GM21381 (cell line): ENCODE measurements around the gene CDH22.

Experiments
- ATAC-seq: cut with Tn5 transposase; IDR thresholded peaks from one replicate; pipeline ENCODE4 v1.9.1; 2021; ENCODE audit warnings: mild to moderate bottlenecking, moderate library complexity; ENCODE audit not compliant: unreplicated experiment

CDH22 gene

DNA sequence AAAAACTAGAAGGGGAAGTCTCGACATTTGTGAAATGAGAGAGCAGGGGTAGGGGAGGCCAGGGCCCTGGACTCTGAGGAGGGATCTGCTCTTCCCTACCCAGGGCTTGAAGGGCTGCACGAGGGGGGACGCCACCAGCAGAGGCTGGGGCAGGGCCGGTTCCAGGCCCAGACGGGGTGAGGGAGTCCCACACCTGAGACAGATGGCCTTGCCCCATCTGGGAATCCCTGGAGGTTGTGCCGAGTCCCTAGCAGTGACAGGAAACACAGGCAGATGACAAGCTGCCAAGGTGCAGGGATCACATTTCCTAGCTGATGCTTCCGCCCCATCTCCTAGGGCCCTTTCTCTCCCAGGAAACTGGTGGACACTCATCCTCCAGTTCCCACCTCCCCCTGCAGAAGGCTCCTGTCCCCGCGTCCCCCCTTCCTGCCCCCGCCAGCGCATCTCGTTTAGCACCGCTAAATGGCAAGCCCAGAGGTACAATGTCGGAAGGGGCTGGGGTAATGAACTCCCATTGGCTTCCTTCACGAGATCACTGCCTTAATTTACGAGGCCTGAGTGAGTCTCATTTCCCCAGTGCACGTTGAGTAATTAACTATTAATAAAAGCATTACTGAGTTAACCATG lies 35.2 kb upstream of the CDH22 start:
- no peak for ATAC-seq

DNA sequence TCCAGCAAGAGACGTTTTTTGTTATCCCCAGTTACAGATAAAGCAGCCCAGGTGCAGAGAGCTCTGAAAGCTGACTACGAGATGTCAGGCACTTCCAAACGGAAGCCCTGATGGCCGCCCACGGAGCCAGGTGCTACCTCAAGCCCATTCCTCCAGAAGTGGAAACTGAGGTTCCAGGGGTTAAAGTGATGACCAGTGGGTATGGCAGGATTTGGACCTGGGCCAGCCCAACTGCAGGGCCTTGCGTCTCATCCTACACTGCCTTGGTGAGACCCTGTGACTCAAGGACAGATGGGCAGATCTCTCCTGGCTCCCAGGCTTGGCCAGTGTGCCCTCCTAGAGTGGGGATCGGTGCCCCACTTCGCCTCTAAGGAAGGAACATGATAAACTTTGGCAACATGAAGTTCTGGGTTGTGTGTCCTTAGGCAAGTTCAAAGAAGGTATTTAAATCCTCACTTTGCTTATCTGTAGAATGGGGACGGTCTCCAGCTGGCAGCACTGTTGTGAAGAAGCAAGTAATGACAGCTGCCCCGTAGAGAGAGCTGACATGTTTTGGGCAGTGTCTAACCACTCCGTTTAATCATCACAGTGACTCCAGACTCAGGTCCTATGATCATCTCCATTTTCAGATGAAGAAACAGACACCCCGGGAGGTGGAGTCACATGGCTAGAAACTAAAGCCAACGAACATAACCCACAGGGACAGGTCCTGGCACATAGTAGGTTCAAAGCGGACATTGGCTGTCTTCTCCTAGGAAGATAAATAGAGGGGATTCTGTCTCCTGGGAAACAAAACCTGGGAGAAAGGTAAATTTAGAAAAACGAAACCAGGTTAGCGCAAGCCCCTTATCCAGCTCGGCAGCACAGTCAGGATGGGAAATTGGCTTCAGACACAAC lies 34.4 kb upstream of the CDH22 start:
- no peak for ATAC-seq

DNA sequence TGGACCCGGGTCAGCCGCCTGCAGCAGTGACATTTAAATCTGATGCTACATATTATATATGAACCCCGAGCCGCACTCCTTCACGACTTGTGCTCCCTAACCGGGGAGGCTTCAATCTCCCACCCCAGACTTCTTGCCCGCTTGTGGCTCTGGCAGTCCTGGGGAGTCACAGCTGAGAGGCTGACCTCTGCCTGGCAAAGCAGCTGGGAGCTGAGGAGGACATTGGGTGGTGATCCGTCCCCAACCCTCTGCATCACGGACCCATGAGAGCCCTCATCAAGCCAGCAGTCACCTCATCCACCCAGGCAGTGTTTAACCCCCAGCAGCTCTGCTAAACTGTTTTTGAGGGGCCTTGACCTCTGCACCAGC lies 33.7 kb upstream of the CDH22 start:
- ATAC-seq: no peak

DNA sequence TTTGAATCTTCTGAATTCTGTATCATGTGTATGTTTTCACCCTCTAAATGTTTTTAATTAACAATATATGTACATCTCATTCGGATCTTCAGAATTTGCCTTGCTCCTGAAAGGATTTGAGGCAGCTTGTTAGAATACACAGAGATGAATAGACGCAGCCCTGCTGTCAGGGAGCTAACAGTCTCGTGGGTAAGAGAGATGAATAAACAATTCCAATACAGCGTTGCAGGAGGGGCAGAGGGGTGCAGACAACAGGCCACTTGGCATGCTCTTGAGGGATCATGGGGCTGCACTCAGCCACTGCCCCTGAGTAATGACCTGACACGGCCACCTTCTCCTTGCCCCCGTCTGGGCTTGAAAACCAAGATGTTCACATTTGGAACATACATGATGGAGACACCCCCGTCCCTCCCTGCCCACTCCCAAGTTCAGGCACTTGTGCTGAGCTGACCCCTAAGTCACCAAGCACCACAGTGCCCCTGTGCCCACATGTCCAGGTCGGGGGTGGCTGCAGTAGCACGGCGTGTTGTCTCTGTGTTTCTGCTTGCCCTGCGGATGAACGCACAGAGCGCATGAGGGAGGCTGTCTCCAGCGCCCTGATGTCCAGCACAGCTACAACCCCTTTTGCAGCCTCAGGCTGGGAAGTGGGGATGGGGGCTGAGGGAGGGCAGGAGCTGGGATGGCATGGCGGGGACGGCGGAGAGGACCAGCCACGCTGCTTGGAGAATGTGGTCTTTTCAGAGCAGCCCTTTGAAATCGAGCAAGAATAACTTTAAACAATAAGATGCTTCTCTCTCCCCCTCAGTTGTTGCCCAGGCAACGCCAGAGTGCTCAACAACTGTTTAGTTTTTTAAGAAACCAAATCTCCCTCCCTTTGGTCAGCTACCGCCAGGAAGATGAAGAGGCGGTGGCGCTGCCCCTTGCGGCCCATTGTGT lies 33.0 kb upstream of the CDH22 start:
- ATAC-seq: no peak

DNA sequence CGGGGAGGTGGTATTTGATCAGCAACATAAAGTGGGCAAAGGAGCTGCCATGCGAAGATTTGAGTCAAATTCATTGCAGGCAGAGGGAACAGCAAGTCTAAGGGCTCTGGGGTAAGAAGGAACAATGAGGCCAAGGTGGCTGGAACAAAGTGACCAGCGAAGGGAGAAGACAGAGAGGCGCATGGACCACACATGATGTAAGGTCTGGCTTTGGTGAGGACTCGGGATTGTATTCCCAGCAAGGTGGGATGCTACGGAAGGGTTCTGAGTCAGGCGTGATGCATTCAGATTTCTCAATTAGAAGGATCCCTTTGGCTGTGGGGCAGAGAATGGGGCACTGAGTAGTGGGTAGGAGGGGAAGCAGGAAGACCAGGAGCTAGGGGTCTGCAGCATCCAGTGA lies 30.7 kb upstream of the CDH22 start:
- no peak for ATAC-seq

DNA sequence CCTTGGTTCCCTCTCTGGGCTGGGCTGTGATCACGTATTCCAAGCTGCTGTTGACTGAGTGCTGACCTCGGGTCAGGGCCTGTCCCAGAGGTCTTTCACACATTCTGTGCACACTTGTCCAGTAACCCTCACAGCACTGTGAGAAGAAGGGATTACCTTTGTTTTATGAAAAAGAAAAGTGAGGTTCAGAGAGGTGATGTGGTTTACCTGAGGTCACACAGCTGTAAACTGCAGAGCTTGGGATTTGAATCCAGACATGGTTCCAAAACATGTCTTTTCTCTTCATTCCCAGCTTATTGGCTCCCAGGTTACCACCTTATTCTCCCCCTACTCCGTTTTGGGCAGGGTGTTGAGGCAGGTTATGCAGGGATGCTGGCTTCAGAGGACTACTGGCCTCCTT lies 28.4 kb upstream of the CDH22 start:
- no peak for ATAC-seq

DNA sequence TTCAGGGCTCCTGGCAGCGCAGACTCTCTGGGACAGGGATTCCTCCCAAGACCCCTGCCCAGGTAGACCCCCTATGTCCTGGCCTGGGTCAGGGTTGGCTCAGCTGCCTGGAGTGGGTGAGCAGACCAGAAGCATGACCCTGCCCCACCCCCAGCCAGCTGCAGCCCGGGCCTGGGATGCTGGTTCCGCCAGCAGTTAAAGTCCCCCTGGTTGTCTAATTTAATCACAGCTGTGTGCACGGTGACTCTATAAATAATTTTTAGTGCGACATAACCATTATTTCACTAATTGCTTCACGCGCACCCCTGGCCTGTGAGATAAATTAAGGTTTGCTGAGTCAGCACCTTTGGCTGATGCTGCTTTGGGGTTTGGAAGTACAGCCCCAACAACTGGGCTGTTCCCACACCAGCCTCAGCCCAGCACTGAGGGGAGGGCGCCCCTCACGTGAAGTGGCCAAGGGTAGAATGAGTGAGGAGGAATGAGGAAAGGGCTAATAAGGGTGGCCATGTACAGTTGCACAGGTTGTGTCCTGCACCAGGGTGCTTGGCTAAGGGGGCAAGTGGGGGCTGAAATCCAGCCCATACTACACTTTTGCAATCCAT lies 26.1 kb upstream of the CDH22 start:
- ATAC-seq: no peak

DNA sequence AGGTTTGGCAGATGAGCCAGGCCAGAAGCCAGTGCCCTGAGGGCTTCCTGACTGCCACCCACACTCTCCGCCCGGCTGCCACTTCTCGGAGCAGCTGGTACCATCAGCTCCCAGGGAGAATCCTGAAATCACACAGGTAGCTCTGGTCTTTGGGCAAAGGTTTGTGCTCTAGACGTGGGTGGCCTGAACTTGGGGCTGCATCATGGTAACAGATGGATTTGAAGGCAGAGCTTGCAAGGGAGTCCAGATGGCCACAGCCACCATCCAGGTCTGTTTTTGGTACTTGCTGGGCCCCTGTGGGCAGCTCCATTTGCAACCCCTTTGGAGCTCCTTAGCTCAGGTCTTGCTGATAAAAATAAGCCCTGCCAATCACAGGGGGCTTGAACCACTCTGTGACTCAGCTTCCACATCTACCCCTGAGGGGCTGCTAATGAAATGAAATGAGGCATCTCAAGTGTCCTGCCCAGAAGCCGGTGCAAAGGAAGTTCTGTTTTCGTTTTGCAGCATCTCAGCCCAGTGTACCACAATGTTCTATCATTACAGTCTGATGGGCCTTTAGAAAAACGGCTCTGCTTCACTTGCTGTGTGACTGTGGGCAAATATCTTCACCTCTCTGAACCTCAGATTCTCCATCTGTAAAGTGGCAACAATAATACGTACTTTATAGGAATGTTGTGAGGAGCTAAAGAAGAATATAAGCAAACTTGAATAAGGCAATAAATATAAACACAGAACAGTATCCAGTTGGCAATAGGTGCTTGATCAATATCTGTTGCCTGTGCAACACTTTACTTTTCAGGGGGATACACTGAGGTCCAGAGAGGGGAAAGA lies 25.1 kb upstream of the CDH22 start:
- no peak for ATAC-seq

DNA sequence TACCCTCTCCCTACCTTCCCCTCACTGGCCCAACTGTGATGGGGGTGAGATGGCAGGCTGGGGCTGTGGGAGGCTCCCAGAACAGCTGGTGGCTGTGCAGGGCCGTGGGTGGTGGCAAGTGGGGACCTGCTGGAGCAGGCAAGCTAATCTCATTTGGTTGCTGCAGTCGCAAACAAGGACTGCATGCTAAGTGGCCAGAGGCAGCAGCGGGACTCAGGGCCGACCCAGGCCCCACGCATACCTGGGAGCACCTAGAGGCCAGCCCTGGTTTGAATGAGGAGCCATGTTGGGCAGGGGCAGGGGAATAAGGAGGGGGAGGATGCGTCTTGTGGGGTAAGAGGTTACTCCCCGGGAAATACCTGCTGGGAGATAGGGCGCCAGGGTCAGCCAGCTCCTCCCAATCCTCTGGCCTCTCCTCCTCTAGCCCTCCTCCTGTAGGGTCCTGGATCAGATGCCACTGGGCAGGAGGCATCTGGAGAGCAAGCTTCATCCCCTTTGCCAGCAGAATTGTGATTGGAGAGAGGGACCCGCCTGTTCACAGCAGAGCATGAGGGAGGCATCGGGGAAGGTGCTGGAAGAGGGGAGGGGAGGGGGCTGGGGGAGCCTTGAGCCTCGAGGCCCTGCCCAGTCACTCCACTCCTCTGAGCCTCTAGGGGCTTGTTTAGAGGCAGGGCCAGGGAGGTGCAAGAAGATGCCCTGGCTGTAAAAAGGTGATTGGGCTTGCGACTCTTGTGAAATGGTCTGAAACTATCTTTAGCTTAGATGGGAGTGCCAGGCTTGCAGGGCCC lies 24.3 kb upstream of the CDH22 start:
- no peak for ATAC-seq

DNA sequence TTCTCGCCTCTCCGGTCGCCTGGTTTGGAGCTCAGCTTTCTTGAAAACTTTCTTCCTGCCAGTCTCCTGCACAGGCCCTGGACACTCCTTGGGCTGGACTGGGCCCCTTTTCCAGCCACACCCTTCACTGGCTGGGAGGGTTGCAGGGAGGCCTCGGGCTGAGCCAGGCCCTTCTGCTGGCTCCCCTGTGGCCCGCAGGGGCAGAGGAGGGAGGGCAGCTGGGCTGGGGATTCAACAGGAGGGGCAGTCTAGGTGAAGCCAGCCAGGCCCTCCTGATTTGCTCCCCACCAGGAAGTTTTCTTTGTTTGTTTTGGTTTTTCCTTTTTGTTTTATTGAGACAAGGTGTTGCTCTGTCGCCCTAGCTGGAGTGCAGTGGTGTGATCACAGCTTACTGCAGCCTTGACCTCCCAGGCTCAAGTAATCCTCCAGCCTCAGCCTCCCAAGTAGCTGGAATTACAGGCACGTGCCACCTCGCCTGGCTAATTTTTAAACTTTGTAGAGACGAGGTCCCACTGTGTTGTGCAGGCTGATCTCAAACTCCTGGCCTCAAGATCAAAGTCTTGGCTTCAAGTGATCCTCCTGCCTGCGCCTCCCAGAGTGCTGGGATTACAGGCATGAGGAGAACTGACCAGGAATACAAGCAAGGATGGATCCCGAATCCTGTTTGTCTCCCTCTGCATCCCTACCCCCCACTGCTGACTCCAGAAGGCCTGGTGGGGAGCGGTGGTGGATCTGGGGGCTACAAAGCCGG lies 23.5 kb upstream of the CDH22 start:
- ATAC-seq: no peak

DNA sequence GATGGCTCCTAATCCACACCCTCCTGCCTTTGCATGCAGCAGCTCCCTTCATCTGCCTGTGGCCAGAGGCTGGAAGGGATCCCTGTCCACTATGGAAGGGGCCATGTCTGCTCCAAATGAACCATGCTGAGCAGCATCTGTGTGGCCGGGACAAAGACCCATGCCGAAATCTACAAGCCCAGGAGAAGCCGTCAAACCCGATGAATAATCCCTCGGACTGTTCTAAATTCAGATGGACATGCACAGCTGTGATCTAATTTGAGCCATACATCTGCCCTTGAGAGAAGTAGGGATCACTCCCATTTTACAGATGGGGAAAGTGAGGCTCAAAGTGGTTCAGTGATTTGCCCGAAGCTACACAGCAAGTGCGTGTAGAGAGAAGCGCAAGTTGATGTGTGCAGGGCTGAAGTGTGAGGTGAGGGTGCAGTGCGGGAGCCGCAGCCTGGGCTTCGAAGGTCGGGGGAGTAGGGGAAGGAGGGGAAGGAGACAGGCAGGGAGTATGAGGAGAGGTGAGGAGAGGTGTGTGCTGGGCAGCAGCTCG lies 22.6 kb upstream of the CDH22 start:
- ATAC-seq: no peak

DNA sequence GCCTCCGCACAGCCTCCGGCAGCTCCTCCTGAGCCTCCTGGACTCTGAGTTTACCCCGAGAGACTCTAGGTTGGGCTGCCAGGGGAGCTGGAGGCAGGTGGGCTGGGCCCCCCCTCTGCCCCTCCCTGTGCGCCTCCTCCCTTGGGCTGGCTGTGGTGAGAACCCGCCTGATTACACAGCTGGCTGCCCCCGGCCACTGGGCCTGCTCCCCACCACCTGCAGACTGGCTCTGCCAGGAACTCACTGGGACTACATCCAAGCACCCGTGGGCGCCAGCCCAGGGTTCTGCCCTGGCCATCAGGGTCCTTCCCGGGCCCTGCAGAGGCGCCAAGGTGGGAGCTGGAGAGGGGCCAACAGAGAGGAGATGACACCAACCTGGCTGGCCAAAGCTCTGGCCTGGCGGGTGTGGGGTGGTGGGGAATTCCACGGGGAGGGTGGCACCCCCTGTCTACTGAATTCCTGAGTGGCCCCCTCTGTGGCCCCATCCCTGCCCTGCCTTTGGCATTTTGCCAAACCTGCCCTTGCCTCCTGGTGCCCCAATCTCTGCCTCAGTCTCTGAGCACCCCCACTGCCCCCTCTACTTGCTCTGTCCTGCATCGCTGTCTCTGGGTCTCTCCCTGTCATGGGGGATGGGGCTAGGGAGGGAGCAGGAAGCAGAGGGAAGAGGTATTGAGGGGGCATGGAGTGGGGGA lies 21.9 kb upstream of the CDH22 start:
- no peak for ATAC-seq

DNA sequence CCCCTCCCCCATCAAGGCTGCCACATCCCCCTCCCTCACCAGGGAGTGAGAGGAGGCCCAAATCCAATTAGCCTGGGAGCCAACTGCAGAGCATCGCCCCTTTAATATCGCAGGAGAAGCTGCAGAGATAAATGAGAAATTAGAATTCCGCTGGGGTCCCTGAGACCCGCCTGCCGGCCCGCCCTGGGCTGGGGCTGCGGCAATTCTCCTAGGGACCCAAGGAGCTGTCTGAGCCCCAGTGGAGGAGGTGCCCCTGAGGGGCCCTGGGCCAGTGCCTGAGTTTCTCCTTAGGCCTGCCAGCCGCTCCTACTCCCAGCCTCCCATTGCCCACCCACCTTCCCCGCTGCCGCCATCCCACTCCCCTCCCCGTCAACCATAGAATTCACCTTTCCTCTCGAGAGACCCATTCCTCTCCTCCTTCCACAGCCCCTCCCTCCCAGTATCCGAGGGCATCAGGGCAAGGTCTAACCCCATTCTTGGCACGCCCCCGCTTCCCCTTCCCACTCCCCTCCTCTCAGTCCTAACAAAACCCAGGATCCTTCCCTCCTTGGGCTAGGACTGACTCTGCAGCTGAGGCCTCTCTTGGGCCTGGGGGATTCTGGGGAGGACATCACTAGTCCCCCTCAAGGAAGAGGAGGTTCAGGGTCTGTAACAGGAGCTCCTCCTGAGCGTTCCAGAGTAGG lies 20.0 kb upstream of the CDH22 start:
- ATAC-seq: no peak

DNA sequence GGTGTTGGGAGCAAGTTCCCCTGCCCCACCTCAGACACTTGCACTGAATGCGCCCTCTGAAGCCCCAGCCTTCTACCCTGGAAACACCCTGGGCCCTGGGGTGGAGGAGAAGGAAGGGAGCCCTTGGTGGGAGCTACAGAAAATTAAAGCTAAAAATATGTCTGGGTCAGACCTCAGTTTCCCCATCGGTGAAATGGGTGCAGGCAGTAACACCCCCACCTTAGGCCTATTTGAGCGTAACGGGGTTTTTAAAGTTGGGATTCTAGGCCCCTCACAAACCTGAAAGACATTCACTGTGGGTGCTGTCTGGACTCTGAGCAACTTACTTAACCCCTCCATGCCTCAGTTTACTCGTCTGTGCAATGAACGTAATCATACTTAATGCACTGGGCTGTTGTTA lies 19.3 kb upstream of the CDH22 start:
- ATAC-seq: no peak

DNA sequence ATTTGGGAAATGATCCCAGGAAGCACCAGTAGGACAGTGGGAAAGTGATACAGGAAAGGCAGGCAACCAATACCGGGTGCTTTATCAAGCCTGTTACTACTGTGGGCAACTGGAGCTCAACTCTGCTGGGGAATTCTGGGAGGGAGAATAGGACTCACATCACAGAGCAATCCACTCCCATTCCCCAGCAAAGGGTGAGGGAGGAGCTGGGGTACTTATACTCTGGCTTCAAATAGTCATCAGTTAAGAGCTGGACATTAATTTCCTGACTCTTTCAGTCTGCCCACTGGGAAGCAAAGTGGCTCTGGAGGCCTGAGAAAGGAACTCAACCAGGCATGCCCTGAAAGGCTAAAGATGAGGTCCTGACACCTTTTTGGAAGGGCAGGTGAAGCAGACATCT lies 17.5 kb upstream of the CDH22 start:
- no peak for ATAC-seq

DNA sequence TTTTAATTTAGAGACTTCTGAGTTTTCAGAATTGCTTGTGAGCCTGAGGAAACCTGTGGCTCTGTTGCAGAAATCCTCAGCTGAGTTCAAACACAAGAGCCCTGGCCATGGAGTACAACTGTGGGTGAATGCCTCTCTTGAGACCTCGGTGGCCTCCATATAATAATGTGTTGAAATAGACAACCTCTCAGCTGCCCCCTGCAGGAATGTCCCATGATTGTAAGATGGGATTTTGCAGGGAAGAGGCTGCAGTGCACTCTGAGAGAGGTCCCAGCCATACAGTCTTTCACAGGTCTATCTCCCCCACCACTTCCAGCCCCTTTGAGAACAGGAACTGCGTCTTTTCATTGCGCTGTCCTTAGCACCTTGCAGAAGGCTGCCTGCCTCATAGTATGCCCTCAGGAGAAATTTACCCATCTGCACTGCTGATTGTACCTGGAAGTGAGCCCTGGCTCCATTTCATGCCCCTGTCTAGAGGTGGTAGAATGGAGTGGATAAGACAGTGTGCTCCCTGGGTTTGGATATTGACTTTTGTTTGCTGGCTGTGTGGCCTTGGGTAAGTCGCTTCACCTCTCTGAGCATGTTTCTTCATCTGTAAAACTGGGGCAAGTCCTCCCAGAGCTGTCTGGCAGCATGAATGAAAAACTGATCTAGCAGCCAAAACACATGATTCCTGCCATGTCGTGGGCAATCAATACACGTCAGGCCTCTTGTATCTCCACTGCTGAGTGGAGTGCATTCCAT lies 16.8 kb upstream of the CDH22 start:
- ATAC-seq: no peak

DNA sequence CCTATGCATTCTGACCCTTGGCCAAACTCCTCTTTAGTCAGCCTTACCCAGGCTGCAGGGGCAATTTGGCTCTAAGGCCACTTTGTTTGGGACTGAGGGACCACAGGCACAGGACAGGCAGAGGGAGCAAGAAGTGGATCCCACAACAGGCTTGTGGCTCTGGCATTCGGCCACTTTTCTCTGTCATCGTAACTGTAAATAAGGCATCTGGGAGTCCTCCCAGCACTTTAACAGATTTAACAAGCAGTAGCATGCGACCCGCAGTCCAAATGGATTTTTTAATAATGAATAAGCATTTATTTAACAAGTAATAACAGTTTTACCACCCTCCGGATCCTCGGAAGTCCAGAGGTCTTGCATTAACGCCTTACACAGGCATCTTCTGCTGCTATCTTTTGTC lies 16.1 kb upstream of the CDH22 start:
- ATAC-seq: no peak
